Neural crest cell (in vitro differentiated cells): ENCODE results near the gene FLT3. TPM values are rescaled to one million over a fixed set of nuclear protein-coding genes. Genes with fewer than 3 reads are reported as not detected.

Experiments used
- DNase-seq: peaks from one replicate; pipeline ENCODE4 v3.0.0; 2021; ENCODE audit warnings: low read depth, mixed read lengths, low spot score
- H3K27ac Mint-ChIP-seq: one replicate; pipeline ENCODE4 v1.8.0; 2021; ENCODE audit warnings: mild to moderate bottlenecking, mixed read lengths; ENCODE audit not compliant: unreplicated experiment
- H3K27me3 Mint-ChIP-seq: 2 replicates; pipeline ENCODE4 v1.8.0; 2021; ENCODE audit warnings: low read depth, mild to moderate bottlenecking, mixed read lengths
- H3K36me3 Mint-ChIP-seq: 2 replicates; pipeline ENCODE4 v1.8.0; 2021; ENCODE audit warnings: low read depth, mild to moderate bottlenecking, mixed read lengths
- H3K4me1 Mint-ChIP-seq: 2 replicates; pipeline ENCODE4 v1.8.0; 2021; ENCODE audit warnings: mixed read lengths
- H3K4me3 Mint-ChIP-seq: one replicate; pipeline ENCODE4 v1.8.0; 2021; ENCODE audit warnings: mild to moderate bottlenecking, mixed read lengths
- H3K9me3 Mint-ChIP-seq: 2 replicates; pipeline ENCODE4 v1.8.0; 2021; ENCODE audit warnings: mixed read lengths
- CTCF ChIP-seq: fragments of 200-600 bp; sonication (generic); conservative IDR thresholded peaks from 2 replicates; pipeline ENCODE4 v1.5.0; 2021; ENCODE audit warnings: antibody characterized with exemption, mild to moderate bottlenecking
- total RNA-seq: library from RNA; stranded (reverse); gene quantifications from 2 replicates; pipeline ENCODE4 v1.2.1, GENCODE V29; 2021

The FLT3 gene
- total RNA-seq, 1 donor from 2014 or later = not detected

DNA sequence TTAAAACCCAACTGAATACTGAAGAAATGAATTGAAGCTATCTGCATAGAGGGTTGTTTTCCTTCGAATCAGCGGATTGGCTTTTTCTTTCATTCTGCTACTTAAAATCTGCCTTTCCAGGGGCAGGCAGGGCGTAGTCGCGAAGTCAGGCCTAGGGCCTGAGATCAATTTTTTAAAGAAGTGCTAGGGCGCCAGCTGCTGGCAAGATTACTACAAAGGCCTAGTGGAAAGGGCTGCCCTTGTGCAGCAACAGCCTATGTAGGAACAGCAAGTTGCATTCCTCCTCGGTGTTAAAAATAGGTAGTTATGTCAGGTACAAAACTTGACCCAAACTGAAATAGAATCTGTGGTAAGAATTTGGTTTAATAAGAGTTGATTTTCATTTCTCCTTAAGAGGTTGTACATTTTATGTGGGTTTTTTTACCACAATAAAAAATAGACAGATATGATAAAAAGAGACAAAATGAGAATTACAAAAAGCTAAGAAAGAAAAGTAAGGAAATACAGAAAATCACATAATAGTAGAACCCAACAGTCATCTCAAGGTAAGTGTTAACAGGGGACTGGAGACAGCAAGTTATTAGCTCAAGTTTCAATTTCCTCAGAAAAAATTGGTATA is 102.4 kb downstream of the FLT3 start:
- H3K27me3 Mint-ChIP-seq = peaks cover 30% of the 10 kb centered on the region
- no peak overlapping the region for H3K27ac Mint-ChIP-seq
- H3K36me3 Mint-ChIP-seq = no peaks in the 10 kb centered on the region
- peak; percentile 48 for DNase-seq
- H3K9me3 Mint-ChIP-seq = no peaks in the 10 kb centered on the region
- H3K4me1 Mint-ChIP-seq = no peaks in the 10 kb centered on the region
- no peak overlapping the region for H3K4me3 Mint-ChIP-seq
- peak; percentile 62 for TF ChIP-seq CTCF

DNA sequence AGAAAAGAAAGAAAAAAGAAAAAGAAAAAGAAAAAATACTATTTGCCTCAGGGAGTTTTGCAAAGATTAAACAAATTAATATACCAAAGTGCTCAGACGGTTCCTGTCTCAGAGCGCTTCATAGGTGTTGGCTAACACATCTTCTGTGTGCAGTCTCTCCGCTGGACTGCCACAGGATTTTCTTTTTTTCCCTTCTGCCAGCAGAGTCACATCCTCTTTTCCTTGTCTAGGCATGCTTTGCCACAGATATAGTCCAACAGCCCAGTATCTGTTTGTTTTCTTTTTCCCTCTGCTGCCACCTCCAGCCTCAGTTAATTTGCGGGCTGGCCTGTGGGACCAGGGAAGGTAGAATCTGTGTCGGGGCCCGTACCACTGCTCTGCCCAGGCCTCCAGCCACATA is 108.5 kb downstream of the FLT3 start:
- H3K36me3 Mint-ChIP-seq = no peaks in the 10 kb centered on the region
- DNase-seq = no peak
- H3K27me3 Mint-ChIP-seq = peaks cover 73% of the 10 kb centered on the region
- no peaks in the 10 kb centered on the region for H3K9me3 Mint-ChIP-seq
- no peak for TF ChIP-seq CTCF
- H3K27ac Mint-ChIP-seq = no peak overlapping the region
- no peak overlapping the region for H3K4me3 Mint-ChIP-seq
- H3K4me1 Mint-ChIP-seq = no peaks in the 10 kb centered on the region

DNA sequence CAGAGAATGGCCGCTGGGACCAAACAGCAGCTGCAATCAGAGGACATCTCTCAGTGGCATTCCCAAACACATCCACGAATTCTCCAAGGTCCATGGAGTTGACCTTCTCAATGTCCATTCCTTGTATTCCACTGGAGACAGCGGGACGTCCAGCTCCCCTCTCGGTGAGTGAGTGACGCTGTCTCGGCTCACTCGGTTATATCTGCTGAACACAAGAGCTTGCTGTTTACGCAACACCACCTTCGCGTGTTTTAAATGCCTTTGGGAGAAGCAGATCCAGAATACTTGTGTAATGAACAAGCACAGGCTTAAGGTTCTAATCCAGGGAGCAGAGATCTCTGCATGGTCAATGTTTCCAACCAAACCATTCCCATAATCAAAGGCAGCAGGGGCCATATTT is 111.9 kb downstream of the FLT3 start, which contains the start of gene URAD:
TSS of gene URAD (minus strand) at position 174 of the 400 bp plus-strand sequence. CDS start at position 118, 56 bp downstream.
- Mint-ChIP-seq H3K27me3 (peaks cover 82% of the 10 kb centered on the region), H3K4me3 (no peak within 1 kb of the TSS), H3K36me3 (no peaks in the 10 kb centered on the region), H3K4me1 (no peaks in the 10 kb centered on the region), H3K27ac (no peak within 1 kb of the TSS), H3K9me3 (no peaks in the 10 kb centered on the region)
- DNase-seq = no peak
- no peak for TF ChIP-seq CTCF

GRCh38 chr13:27985600-27985999 is 114.8 kb downstream of the FLT3 start:
- peaks cover 92% of the 10 kb centered on the region for H3K27me3 Mint-ChIP-seq
- no peaks in the 10 kb centered on the region for H3K36me3 Mint-ChIP-seq
- no peaks in the 10 kb centered on the region for H3K4me1 Mint-ChIP-seq
- no peaks in the 10 kb centered on the region for H3K9me3 Mint-ChIP-seq
- H3K27ac Mint-ChIP-seq = no peak overlapping the region
- no peak overlapping the region for H3K4me3 Mint-ChIP-seq
- no peak for TF ChIP-seq CTCF
- DNase-seq = no peak

GRCh38 chr13:27982361-27982760 is 118.0 kb downstream of the FLT3 start:
- Mint-ChIP-seq H3K27me3 (peaks cover 91% of the 10 kb centered on the region), H3K4me3 (no peak overlapping the region), H3K27ac (no peak overlapping the region), H3K36me3 (no peaks in the 10 kb centered on the region), H3K9me3 (no peaks in the 10 kb centered on the region), H3K4me1 (peaks cover 4% of the 10 kb centered on the region)
- TF ChIP-seq CTCF = no peak
- no peak for DNase-seq
